H1 (cell line): ENCODE data around the gene COL21A1. TPM values are rescaled to one million over a fixed set of nuclear protein-coding genes. Genes with fewer than 3 reads are reported as not detected.

Experiments used
- CTCF ChIA-PET: fragments of 300-600 bp; sonication (Branson Sonifier 250); formaldehyde crosslinking; loops from one replicate; lab custom pipeline; 2021; ENCODE audit not compliant: partially characterized antibody; lab: Charles Lee
- POLR2A ChIA-PET: fragments of 300-600 bp; sonication (Branson Sonifier 250); formaldehyde crosslinking; loops from one replicate; lab custom pipeline; 2021; ENCODE audit warnings: inconsistent platforms; ENCODE audit not compliant: partially characterized antibody; lab: Charles Lee
- DNase-seq, 2 experiments: peaks; one replicate each; pipeline versions ENCODE4 v3.0.0 to v3.0.0-alpha.2; 2010 to 2022; ENCODE audit warnings: low spot score in 2 of 2, low read depth in 1 of 2, mixed read lengths in 1 of 2
- FAIRE-seq: peaks from 2 replicates; lab custom pipeline; 2011; peaks lifted over from hg19 to GRCh38; lab: Jason Lieb, UNC
- H2AFZ ChIP-seq: 2 replicates; pipeline ENCODE4 v1.8.1; 2012; ENCODE audit warnings: low read length, inconsistent platforms
- H2AK5ac ChIP-seq: 2 replicates; pipeline ENCODE4 v1.6.1; 2013; ENCODE audit warnings: low read depth, low read length
- H2BK120ac ChIP-seq: replicated peaks from 2 replicates; pipeline ENCODE3; 2013; ENCODE audit warnings: low read depth, low read length, inconsistent platforms
- H2BK12ac ChIP-seq: 2 replicates; pipeline ENCODE4 v1.6.1; 2013; ENCODE audit warnings: low read depth, low read length
- H2BK15ac ChIP-seq: 2 replicates; pipeline ENCODE4 v1.6.1; 2013; ENCODE audit warnings: low read length
- H2BK20ac ChIP-seq: 2 replicates; pipeline ENCODE4 v1.6.1; 2013; ENCODE audit warnings: low read length
- H2BK5ac ChIP-seq: 2 replicates; pipeline ENCODE4 v1.6.1; 2013; ENCODE audit warnings: low read depth, low read length
- H3K14ac ChIP-seq: 2 replicates; pipeline ENCODE4 v1.6.1; 2013; ENCODE audit warnings: inconsistent platforms; ENCODE audit not compliant: insufficient read length
- H3K18ac ChIP-seq: 2 replicates; pipeline ENCODE4 v1.6.1; 2013; ENCODE audit warnings: low read length; ENCODE audit errors: extremely low read depth
- H3K23ac ChIP-seq: 2 replicates; pipeline ENCODE4 v1.6.1; 2013; ENCODE audit warnings: inconsistent platforms; ENCODE audit not compliant: insufficient read length
- H3K23me2 ChIP-seq: 2 replicates; pipeline ENCODE4 v1.6.1; 2013; ENCODE audit warnings: low read depth, low read length
- H3K27ac ChIP-seq: 2 replicates; pipeline ENCODE4 v1.6.1; 2011; ENCODE audit warnings: low read depth, low read length, inconsistent platforms
- H3K27me3 ChIP-seq, 4 experiments: replicated peaks in 1 of 4; 1 replicate in 1 of 4; 2 replicates in 3 of 4; pipeline versions ENCODE4 v1.6.1 to v1.8.1; 2011 to 2013; ENCODE audit warnings: low read length in 3 of 4, mild to moderate bottlenecking in 3 of 4, inconsistent platforms in 2 of 4, mixed read lengths in 2 of 4, moderate library complexity in 1 of 4; ENCODE audit not compliant: control insufficient read depth in 3 of 4, insufficient read depth in 3 of 4; ENCODE audit errors: extremely low read depth in 1 of 4
- H3K36me3 ChIP-seq, 4 experiments: 2 replicates each; pipeline versions ENCODE4 v1.6.1 to v1.8.1; 2011 to 2013; ENCODE audit warnings: mild to moderate bottlenecking in 4 of 4, low read length in 3 of 4, moderate library complexity in 2 of 4, control low read depth in 1 of 4, inconsistent platforms in 1 of 4; ENCODE audit not compliant: insufficient read depth in 4 of 4, control insufficient read depth in 2 of 4
- H3K4ac ChIP-seq: replicated peaks from 2 replicates; pipeline ENCODE3; 2013; ENCODE audit warnings: low read length, low read depth, mixed read lengths, inconsistent platforms; ENCODE audit not compliant: insufficient read length
- H3K4me1 ChIP-seq, 4 experiments: replicated peaks in 1 of 4; 1 replicate in 1 of 4; 2 replicates in 3 of 4; pipeline versions ENCODE4 v1.6.1 to v1.8.1; 2011 to 2013; ENCODE audit warnings: low read length in 3 of 4, inconsistent platforms in 2 of 4, mixed read lengths in 1 of 4; ENCODE audit not compliant: insufficient read depth in 4 of 4, control insufficient read depth in 3 of 4
- H3K4me2 ChIP-seq, 2 experiments: 2 replicates each; pipeline versions ENCODE4 v1.6.1 to v1.8.1; 2011 to 2013; ENCODE audit warnings: low read depth in 2 of 2, low read length in 2 of 2, control low read depth in 1 of 2, inconsistent platforms in 1 of 2, mild to moderate bottlenecking in 1 of 2; ENCODE audit not compliant: insufficient read depth in 1 of 2
- H3K4me3 ChIP-seq, 4 experiments: fragments of 200-600, 300-600 bp in 1 of 4; sonication (generic), shearing (Covaris generic), sonication (Bioruptor Twin) in 1 of 4; 2 replicates each; pipeline versions ENCODE4 v1.5.1 to v1.8.1; 2011 to 2016; ENCODE audit warnings: low read length in 4 of 4, low read depth in 3 of 4, control low read depth in 2 of 4, inconsistent platforms in 2 of 4, mild to moderate bottlenecking in 2 of 4, mixed read lengths in 1 of 4, moderate library complexity in 1 of 4; ENCODE audit not compliant: insufficient read depth in 2 of 4; ENCODE audit errors: extremely low read depth in 1 of 4
- H3K56ac ChIP-seq: replicated peaks from 2 replicates; pipeline ENCODE3; 2013; ENCODE audit warnings: low read depth, mild to moderate bottlenecking, mixed read lengths, low read length, inconsistent platforms; ENCODE audit not compliant: insufficient read length
- H3K79me1 ChIP-seq: 2 replicates; pipeline ENCODE4 v1.6.1; 2013; ENCODE audit warnings: low read depth, low read length, control low read depth
- H3K79me2 ChIP-seq, 2 experiments: 2 replicates each; pipeline versions ENCODE4 v1.6.1 to v1.8.1; 2012 to 2013; ENCODE audit warnings: low read length in 2 of 2, mild to moderate bottlenecking in 2 of 2, inconsistent platforms in 1 of 2; ENCODE audit not compliant: insufficient read depth in 2 of 2, control insufficient read depth in 1 of 2
- H3K9ac ChIP-seq, 4 experiments: replicated peaks in 1 of 4; 1 replicate in 1 of 4; 2 replicates in 3 of 4; pipeline versions ENCODE4 v1.6.1 to v1.8.1; 2011 to 2013; ENCODE audit warnings: low read depth in 3 of 4, low read length in 3 of 4, control low read depth in 2 of 4, mild to moderate bottlenecking in 2 of 4, moderate library complexity in 2 of 4, inconsistent platforms in 1 of 4; ENCODE audit errors: extremely low read depth in 1 of 4
- H3K9me3 ChIP-seq, 2 experiments: 2 replicates each; pipeline versions ENCODE4 v1.6.1 to v1.8.1; 2012 to 2013; ENCODE audit warnings: mild to moderate bottlenecking in 2 of 2, moderate library complexity in 2 of 2, control low read depth in 1 of 2, inconsistent platforms in 1 of 2, low read depth in 1 of 2, low read length in 1 of 2, mixed read lengths in 1 of 2; ENCODE audit not compliant: insufficient read depth in 2 of 2
- H4K20me1 ChIP-seq, 2 experiments: replicated peaks in 1 of 2; 2 replicates each; pipeline versions ENCODE3 to v1.8.1; 2011 to 2013; ENCODE audit warnings: inconsistent platforms in 2 of 2, low read length in 2 of 2, mild to moderate bottlenecking in 1 of 2; ENCODE audit not compliant: insufficient read depth in 2 of 2, control insufficient read depth in 1 of 2
- H4K5ac ChIP-seq: 2 replicates; pipeline ENCODE4 v1.6.1; 2013; ENCODE audit warnings: low read length, low read depth, mixed read lengths, inconsistent platforms; ENCODE audit not compliant: insufficient read length
- H4K8ac ChIP-seq: 2 replicates; pipeline ENCODE4 v1.8.0; 2013; ENCODE audit warnings: mild to moderate bottlenecking, moderate library complexity, low read length, inconsistent platforms; ENCODE audit not compliant: insufficient read depth; ENCODE audit errors: extremely low read depth
- H4K91ac ChIP-seq: replicated peaks from 2 replicates; pipeline ENCODE3; 2013; ENCODE audit warnings: low read length, mixed read lengths, inconsistent platforms; ENCODE audit not compliant: insufficient read length
- EZH2 ChIP-seq: fragments of 200-600 bp; sonication (generic); IDR thresholded peaks from 2 replicates; pipeline ENCODE4 v1.7.1; 2012; ENCODE audit warnings: low read depth, mild to moderate bottlenecking, moderate library complexity, low read length, inconsistent platforms; ENCODE audit not compliant: severe bottlenecking
- TCF12 ChIP-seq: IDR thresholded peaks from 2 replicates; pipeline ENCODE4 v1.6.1; 2011; ENCODE audit warnings: low read depth, mild to moderate bottlenecking, low read length
- WGBS, 2 experiments: shearing (Covaris generic) in 1 of 2; methylation state at CpG; one replicate each; pipeline versions ENCODE4 v1.1.6 to v1.1.7; 2013 to 2015; ENCODE audit warnings: low lambda C conversion rate in 2 of 2, mixed read lengths in 2 of 2, inconsistent platforms in 1 of 2, low coverage in 1 of 2, missing lambda C conversion rate in 1 of 2; ENCODE audit not compliant: insufficient replicate concordance in 2 of 2, insufficient coverage in 1 of 2, insufficient read length in 1 of 2; ENCODE audit errors: extremely low coverage in 1 of 2, missing lambda C conversion rate in 1 of 2; 5-methylcytosine and 5-hydroxymethylcytosine counted together
- polyA plus RNA-seq, 7 experiments: library from polyadenylated mRNA; depleted of rRNA in 3 of 7; stranded (reverse) in 5 of 7; unstranded in 2 of 7; fragments of >200 nt in 5 of 7; fragments of 200-250 nt in 2 of 7; gene quantifications; 1 replicate in 5 of 7; 2 replicates in 1 of 7; 4 replicates in 1 of 7; pipeline versions ENCODE4 v1.2.1 to v1.2.3, GENCODE V29; 2011 to 2013; ENCODE audit warnings: missing spikeins in 2 of 7, mixed read lengths in 2 of 7
- total RNA-seq: library from RNA; stranded (reverse); fragmentation: NEBNext Ultra II Directional; extraction: Animal tissue kit (Norgen Biotek cat#: 25700); gene quantifications from 2 replicates; pipeline ENCODE4 v1.2.1, GENCODE V29; 2021

Gene COL21A1
- total and polyA plus RNA-seq, 2 of the 8 experiments (the other 6 are each of a cell fraction or from before 2014, with no cell fraction given): 1.6 to 3.4 TPM

- H3K56ac ChIP-seq: no peak overlapping the region
- no peaks in the 10 kb centered on the region for H3K36me3 ChIP-seq
- H4K91ac ChIP-seq: no peak overlapping the region
- no peak overlapping the region for H3K14ac ChIP-seq
- H4K20me1 ChIP-seq: no peaks in the 10 kb centered on the region
- no peaks in the 10 kb centered on the region for H3K79me1 ChIP-seq
- no peak for TF ChIP-seq EZH2
- TF ChIP-seq TCF12: no peak
- H3K23ac ChIP-seq: no peak overlapping the region
- H3K23me2 ChIP-seq: no peaks in the 10 kb centered on the region
- POLR2A ChIA-PET: no interaction called here
- H3K27ac ChIP-seq: no peak overlapping the region
- H2BK12ac ChIP-seq: no peak overlapping the region
- no peak overlapping the region for H3K18ac ChIP-seq
- H2BK15ac ChIP-seq: no peak overlapping the region
- DNase-seq: no peak
- no peak overlapping the region for H4K8ac ChIP-seq
- H3K9me3 ChIP-seq: no peaks in the 10 kb centered on the region
- H2BK5ac ChIP-seq: no peak overlapping the region
- no peak overlapping the region for H2BK120ac ChIP-seq
- FAIRE-seq: no peak
- H3K27me3 ChIP-seq: no peaks in the 10 kb centered on the region
- no peak overlapping the region for H3K4ac ChIP-seq
- WGBS, 2 experiments: 90% methylated on average over 2 of the region's 2 CpGs; no CpG with 5 or more reads in 1 of the 2 experiments
- H3K4me3 ChIP-seq: no peak overlapping the region
- H2BK20ac ChIP-seq: no peak overlapping the region
- H2AK5ac ChIP-seq: no peak overlapping the region
- H3K9ac ChIP-seq: no peak overlapping the region
- CTCF ChIA-PET: interaction anchor here (1.1 kb wide), 1 partner anchor 129 kb away, joined by 3 read pairs; no protein-coding TSS in a partner anchor
- no peaks in the 10 kb centered on the region for H3K4me1 ChIP-seq
- no peak overlapping the region for H4K5ac ChIP-seq
- no peak overlapping the region for H2AFZ ChIP-seq
- H3K4me2 ChIP-seq: no peak overlapping the region
- no peaks in the 10 kb centered on the region for H3K79me2 ChIP-seq
Observed at GRCh38 chr6:56160489-56160888, 86.9 kb downstream of the COL21A1 start.
